Mesenchymal stem cell (in vitro differentiated cells and primary cell): ENCODE results near the gene PCYT2.
A peak's percentile ranks its signal among the peaks of the same experiment; 100 is the strongest.
"Not testable (repeated sequence)": the region's sequence is repeated elsewhere in the genome, so short reads cannot be mapped to it uniquely, and the experiment has no call there.

Source experiments
- DNase-seq: peaks from one replicate; pipeline ENCODE4 v3.0.0-alpha.2; 2013
- H2AFZ ChIP-seq: one replicate; pipeline ENCODE4 v1.6.1; 2013; ENCODE audit warnings: low read depth, mild to moderate bottlenecking, control low read depth, inconsistent platforms, low read length, moderate library complexity
- H2AK5ac ChIP-seq: 2 replicates; pipeline ENCODE4 v1.6.1; 2013; ENCODE audit warnings: low read length, moderate library complexity, mild to moderate bottlenecking, inconsistent platforms; ENCODE audit not compliant: severe bottlenecking
- H2BK120ac ChIP-seq: one replicate; pipeline ENCODE4 v1.6.1; 2013; ENCODE audit warnings: low read depth, mild to moderate bottlenecking, inconsistent platforms, low read length, moderate library complexity
- H2BK12ac ChIP-seq, 2 experiments: one replicate each; pipeline ENCODE4 v1.6.1; 2013; ENCODE audit warnings: inconsistent platforms in 2 of 2, low read length in 2 of 2, mild to moderate bottlenecking in 2 of 2, moderate library complexity in 2 of 2, control low read depth in 1 of 2
- H2BK15ac ChIP-seq: one replicate; pipeline ENCODE4 v1.6.1; 2013; ENCODE audit warnings: mild to moderate bottlenecking, low read depth, inconsistent platforms; ENCODE audit not compliant: poor library complexity, severe bottlenecking
- H2BK5ac ChIP-seq: 2 replicates; pipeline ENCODE4 v1.6.1; 2013; ENCODE audit warnings: low read depth, mild to moderate bottlenecking, low read length, control low read depth, inconsistent platforms; ENCODE audit not compliant: poor library complexity, severe bottlenecking
- H3K14ac ChIP-seq, 2 experiments: one replicate each; pipeline ENCODE4 v1.6.1; 2013; ENCODE audit warnings: inconsistent platforms in 2 of 2, low read length in 2 of 2, control low read depth in 1 of 2, mild to moderate bottlenecking in 1 of 2, moderate library complexity in 1 of 2
- H3K18ac ChIP-seq, 2 experiments: one replicate each; pipeline ENCODE4 v1.6.1; 2013; ENCODE audit warnings: inconsistent platforms in 2 of 2, low read length in 2 of 2, control low read depth in 1 of 2, low read depth in 1 of 2, mild to moderate bottlenecking in 1 of 2
- H3K23ac ChIP-seq, 2 experiments: one replicate each; pipeline ENCODE4 v1.6.1; 2013; ENCODE audit warnings: inconsistent platforms in 2 of 2, low read length in 2 of 2, mild to moderate bottlenecking in 2 of 2, moderate library complexity in 2 of 2, control low read depth in 1 of 2
- H3K27ac ChIP-seq: 2 replicates; pipeline ENCODE4 v1.5.1; 2013; ENCODE audit warnings: mild to moderate bottlenecking, moderate library complexity, low read length, control low read depth, inconsistent platforms; ENCODE audit not compliant: poor library complexity, severe bottlenecking
- H3K27me3 ChIP-seq, 2 experiments: 2 replicates each; pipeline versions ENCODE4 v1.6.1 to v1.7.0; 2013; ENCODE audit warnings: low read length in 2 of 2, mild to moderate bottlenecking in 2 of 2, moderate library complexity in 2 of 2, control low read depth in 1 of 2, inconsistent platforms in 1 of 2; ENCODE audit not compliant: control insufficient read depth in 1 of 2, insufficient read depth in 1 of 2
- H3K36me3 ChIP-seq, 2 experiments: 2 replicates each; pipeline versions ENCODE4 v1.6.1 to v1.7.0; 2013; ENCODE audit warnings: low read length in 2 of 2, control low read depth in 1 of 2, inconsistent platforms in 1 of 2, low read depth in 1 of 2, mild to moderate bottlenecking in 1 of 2; ENCODE audit not compliant: insufficient read depth in 2 of 2, control insufficient read depth in 1 of 2
- H3K4ac ChIP-seq, 2 experiments: one replicate each; pipeline ENCODE4 v1.6.1; 2013; ENCODE audit warnings: inconsistent platforms in 2 of 2, low read length in 2 of 2, mild to moderate bottlenecking in 2 of 2, moderate library complexity in 2 of 2, control low read depth in 1 of 2, low read depth in 1 of 2
- H3K4me1 ChIP-seq: 2 replicates; pipeline ENCODE4 v1.6.1; 2013; ENCODE audit warnings: low read depth, low read length, control low read depth; ENCODE audit not compliant: control insufficient read depth, insufficient read depth
- H3K4me2 ChIP-seq: 2 replicates; pipeline ENCODE4 v1.6.1; 2013; ENCODE audit warnings: low read length, mild to moderate bottlenecking, inconsistent platforms; ENCODE audit not compliant: poor library complexity, severe bottlenecking
- H3K4me3 ChIP-seq, 2 experiments: 2 replicates each; pipeline versions ENCODE4 v1.5.1 to v1.7.0; 2013; ENCODE audit warnings: low read length in 2 of 2, mild to moderate bottlenecking in 2 of 2, control low read depth in 1 of 2, low read depth in 1 of 2; ENCODE audit not compliant: insufficient read depth in 1 of 2
- H3K79me1 ChIP-seq: replicated peaks from 2 replicates; pipeline ENCODE4 v1.6.1; 2013; ENCODE audit warnings: mild to moderate bottlenecking, control low read depth, low read length, inconsistent platforms; ENCODE audit not compliant: poor library complexity, severe bottlenecking
- H3K9ac ChIP-seq: 2 replicates; pipeline ENCODE4 v1.7.0; 2013; ENCODE audit warnings: mild to moderate bottlenecking, low read length, moderate library complexity
- H3K9me3 ChIP-seq: 2 replicates; pipeline ENCODE4 v1.7.0; 2013; ENCODE audit warnings: mild to moderate bottlenecking, low read length; ENCODE audit not compliant: control insufficient read depth
- H4K8ac ChIP-seq: one replicate; pipeline ENCODE4 v1.6.1; 2013; ENCODE audit warnings: inconsistent platforms, mild to moderate bottlenecking, low read length, moderate library complexity
- H4K91ac ChIP-seq: one replicate; pipeline ENCODE4 v1.6.1; 2013; ENCODE audit warnings: mild to moderate bottlenecking, low read length, inconsistent platforms
- WGBS: methylation state at CpG from one replicate; pipeline ENCODE4 v1.1.7; 2013; ENCODE audit warnings: mixed read lengths; 5-methylcytosine and 5-hydroxymethylcytosine counted together

The PCYT2 gene

DNA sequence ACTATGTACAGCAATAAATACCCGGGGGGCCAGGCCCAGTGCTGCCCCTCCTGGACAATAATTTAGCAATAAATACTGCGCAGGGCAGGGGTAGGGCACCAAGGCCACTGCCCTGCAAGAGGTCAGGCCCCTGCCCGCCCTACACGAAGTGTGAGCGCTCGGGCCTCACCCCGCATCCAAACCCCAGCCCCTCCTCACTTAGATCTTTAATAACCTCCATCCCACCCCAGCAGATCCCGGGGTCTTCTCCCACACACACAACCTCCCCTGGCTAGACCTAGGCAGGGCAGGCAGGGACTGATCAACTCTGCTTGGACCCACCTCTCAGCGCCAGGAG is 7.1 kb upstream of the PCYT2 start:
- 51% methylated on average over 9 of the region's 9 CpGs for WGBS
- not testable (repeated sequence) for H3K27me3 ChIP-seq, H2BK12ac ChIP-seq

DNA sequence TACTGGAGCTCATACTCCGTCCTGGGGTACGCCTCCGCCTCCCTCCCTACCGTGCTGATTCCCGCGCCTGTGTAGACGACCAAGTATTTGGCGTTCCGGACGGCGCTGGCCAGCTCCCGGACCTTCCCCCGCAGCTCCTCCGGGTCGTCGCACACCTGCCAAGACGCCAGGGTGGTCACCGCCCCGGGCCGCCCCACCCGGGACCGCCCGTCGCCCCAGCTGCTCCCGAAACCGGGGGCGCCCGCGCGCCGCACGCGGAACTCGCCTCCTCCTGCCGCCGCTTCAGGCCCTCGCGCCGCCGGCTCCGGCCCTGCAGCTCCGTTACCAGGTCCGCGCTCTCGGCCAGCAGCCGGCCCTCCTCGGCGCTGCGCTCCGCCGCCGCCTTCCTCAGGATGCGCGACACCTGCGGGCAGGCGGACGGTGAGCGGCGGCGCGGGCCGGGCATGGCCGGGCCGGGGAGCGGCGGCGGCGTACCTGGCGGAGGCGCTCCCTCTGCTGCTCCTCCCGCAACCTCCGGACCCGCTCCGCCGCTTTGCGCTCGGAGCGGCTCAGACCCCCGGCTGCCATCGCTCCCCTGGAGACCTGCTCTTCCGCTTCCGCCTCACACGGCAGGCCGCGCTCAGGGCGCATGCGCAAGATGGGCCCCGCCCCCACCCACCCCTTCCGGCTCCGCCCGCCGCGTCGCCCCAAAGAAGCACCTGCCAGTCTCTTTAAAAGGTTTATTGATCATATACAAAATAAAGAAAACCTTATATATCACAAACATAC is 6.5 kb upstream of the PCYT2 start, which contains the start of gene SIRT7:
Gene SIRT7, minus strand, starts transcription at position 612 of the 768 bp plus-strand sequence. Its CDS starts 45 bp downstream, at position 567.
- no peak within 1 kb of the TSS for H3K27ac ChIP-seq
- H3K4ac ChIP-seq: peak within 1 kb of the TSS in 1 of 2 experiments; percentile 27
- H3K9me3 ChIP-seq: no peaks in the 10 kb centered on the region
- H3K18ac ChIP-seq: peak within 1 kb of the TSS in 1 of 2 experiments; percentile 16
- H2BK15ac ChIP-seq: no peak within 1 kb of the TSS
- peaks cover 27% of the 10 kb centered on the region for H3K4me1 ChIP-seq
- peak within 1 kb of the TSS in 1 of 2 experiments; percentile 76 for H3K23ac ChIP-seq
- peak within 1 kb of the TSS in 1 of 2 experiments; percentile 64 for H3K14ac ChIP-seq
- H2AK5ac ChIP-seq: no peak within 1 kb of the TSS
- peak within 1 kb of the TSS; percentile 12 for H4K91ac ChIP-seq
- H2BK120ac ChIP-seq: no peak within 1 kb of the TSS
- H3K36me3 ChIP-seq: peaks cover 70 to 75% of the 10 kb centered on the region in 2 experiments
- H4K8ac ChIP-seq: peak within 1 kb of the TSS; percentile 62
- peak within 1 kb of the TSS; percentile 80 to 90 for H3K4me3 ChIP-seq
- no peak within 1 kb of the TSS for H2BK12ac ChIP-seq
- peak; percentile 65 for DNase-seq
- H2AFZ ChIP-seq: peak within 1 kb of the TSS; percentile 14
- peaks cover 33% of the 10 kb centered on the region for H3K79me1 ChIP-seq
- H3K27me3 ChIP-seq: no peaks in the 10 kb centered on the region
- under 1% methylated on average over 55 of the region's 94 CpGs for WGBS
- H3K9ac ChIP-seq: peak within 1 kb of the TSS; percentile 85
- peak within 1 kb of the TSS; percentile 84 for H3K4me2 ChIP-seq
- no peak within 1 kb of the TSS for H2BK5ac ChIP-seq

More for the DNA sequence above, 7.1 kb upstream of the PCYT2 start:
- peaks cover 69 to 72% of the 10 kb centered on the region in 2 experiments for H3K36me3 ChIP-seq
- not testable (repeated sequence) for H2BK5ac ChIP-seq, H3K14ac ChIP-seq, DNase-seq, H2AK5ac ChIP-seq, H2BK15ac ChIP-seq, H3K9me3 ChIP-seq, H3K4ac ChIP-seq, H4K8ac ChIP-seq, H3K27ac ChIP-seq, H3K9ac ChIP-seq, H3K18ac ChIP-seq, H4K91ac ChIP-seq, H3K23ac ChIP-seq, H2BK120ac ChIP-seq, H2AFZ ChIP-seq
- peaks cover 31% of the 10 kb centered on the region for H3K79me1 ChIP-seq
- H3K4me3 ChIP-seq: peak overlapping the region in 1 of 2 experiments; percentile 80
- H3K4me1 ChIP-seq: peaks cover 32% of the 10 kb centered on the region
- H3K4me2 ChIP-seq: peak overlapping the region; percentile 48

DNA sequence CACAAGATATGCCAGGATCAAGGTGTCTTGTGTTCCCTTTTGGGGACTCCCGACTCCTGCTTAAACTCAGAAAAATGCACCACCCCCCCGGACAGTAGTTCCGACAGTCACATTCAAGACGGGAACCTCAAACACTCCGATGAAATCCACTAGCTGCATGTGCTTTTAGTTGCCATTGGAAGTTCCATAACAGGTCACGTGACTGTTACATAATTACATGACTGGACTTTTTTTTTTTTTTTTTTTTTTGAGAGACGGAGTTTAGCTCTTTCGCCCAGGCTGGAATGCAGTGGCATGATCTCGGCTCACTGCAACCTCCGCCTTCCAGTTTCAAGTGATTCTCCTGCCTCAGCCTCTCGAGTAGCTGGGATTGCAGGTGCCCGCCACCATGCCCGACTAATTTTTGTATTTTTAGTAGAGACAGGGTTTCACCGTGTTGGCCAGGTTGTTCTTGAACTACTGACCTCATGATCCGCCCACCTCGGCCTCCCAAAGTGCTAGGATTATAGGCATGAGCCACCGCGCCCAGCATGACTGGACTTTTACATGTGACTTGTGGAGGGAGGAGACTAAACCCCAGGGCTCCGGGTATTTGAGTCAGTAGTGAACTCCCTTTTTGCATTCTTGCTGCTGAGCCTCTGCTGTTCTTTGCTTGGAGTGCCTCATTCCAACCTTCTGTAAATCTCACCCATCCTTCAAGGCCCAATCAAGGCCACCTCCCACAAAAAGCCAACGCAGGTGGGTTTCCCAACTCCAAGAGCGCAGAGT is 5.2 kb upstream of the PCYT2 start:
- H2BK15ac ChIP-seq: no peak overlapping the region
- no peak overlapping the region for H4K91ac ChIP-seq
- no peaks in the 10 kb centered on the region for H3K27me3 ChIP-seq
- H3K23ac ChIP-seq: no peak overlapping the region
- peaks cover 23% of the 10 kb centered on the region for H3K4me1 ChIP-seq
- H2BK12ac ChIP-seq: no peak overlapping the region
- peaks cover 35% of the 10 kb centered on the region for H3K79me1 ChIP-seq
- no peak overlapping the region for H2BK120ac ChIP-seq
- 79% methylated on average over 20 of the region's 21 CpGs for WGBS
- H3K9ac ChIP-seq: peak overlapping the region; percentile 85
- no peaks in the 10 kb centered on the region for H3K9me3 ChIP-seq
- no peak overlapping the region for H3K4ac ChIP-seq
- no peak overlapping the region for H4K8ac ChIP-seq
- peak; percentile 68 for DNase-seq
- no peak overlapping the region for H2AK5ac ChIP-seq
- no peak overlapping the region for H3K14ac ChIP-seq
- H3K36me3 ChIP-seq: peaks cover 71 to 73% of the 10 kb centered on the region in 2 experiments
- no peak overlapping the region for H2AFZ ChIP-seq
- peak overlapping the region; percentile 84 for H3K4me2 ChIP-seq
- H3K27ac ChIP-seq: peak overlapping the region; percentile 11
- peak overlapping the region in 1 of 2 experiments; percentile 80 for H3K4me3 ChIP-seq
- H3K18ac ChIP-seq: no peak overlapping the region
- no peak overlapping the region for H2BK5ac ChIP-seq

DNA sequence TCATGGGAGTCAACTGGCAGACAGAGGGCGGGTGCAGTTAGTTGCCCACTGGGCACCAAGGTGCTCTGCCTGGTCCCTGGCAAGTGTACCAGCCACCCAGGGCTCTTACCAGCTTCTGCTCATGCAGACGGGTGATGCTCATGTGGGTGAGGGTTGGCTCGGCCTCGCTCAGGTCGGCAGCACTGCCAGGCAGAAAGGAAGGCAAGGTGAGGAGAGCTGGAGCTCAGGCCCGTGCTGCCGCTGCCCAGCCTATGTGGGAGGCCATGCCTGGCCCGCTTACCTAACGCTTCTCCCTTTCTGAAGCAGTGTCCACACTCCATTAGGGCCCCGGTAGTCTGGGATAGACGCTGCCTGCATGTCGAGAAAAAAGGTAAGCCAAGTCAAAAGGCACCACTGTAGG is 4.1 kb upstream of the PCYT2 start:
- Histone ChIP-seq H3K23ac (no peak overlapping the region), H3K4me2 (no peak overlapping the region), H3K18ac (no peak overlapping the region), H2BK12ac (no peak overlapping the region), H3K9ac (no peak overlapping the region), H4K8ac (no peak overlapping the region), H4K91ac (no peak overlapping the region), H3K9me3 (no peaks in the 10 kb centered on the region), H3K27me3 (no peaks in the 10 kb centered on the region), H2BK120ac (no peak overlapping the region), H3K4me1 (peaks cover 16% of the 10 kb centered on the region), H3K14ac (no peak overlapping the region), H3K36me3 (peaks cover 61 to 62% of the 10 kb centered on the region in 2 experiments), H3K79me1 (peaks cover 35% of the 10 kb centered on the region), H2AFZ (no peak overlapping the region), H2BK15ac (no peak overlapping the region), H3K4me3 (no peak overlapping the region), H2AK5ac (no peak overlapping the region), H3K4ac (no peak overlapping the region), H3K27ac (no peak overlapping the region), H2BK5ac (no peak overlapping the region)
- 97% methylated on average over 12 of the region's 12 CpGs for WGBS
- DNase-seq: no peak
